GM12878 (cell line): ENCODE results near the gene CSF1R. TPM values are rescaled to one million over a fixed set of nuclear protein-coding genes. Genes with fewer than 3 reads are reported as not detected.

Experiments
- ATAC-seq: fragments of 200-7000 bp; cut with Tn5 transposase; 3 replicates; pipeline ENCODE4 v1.9.1; 2020; ENCODE audit warnings: mild to moderate bottlenecking, moderate library complexity
- BruUV-seq: library from RNA; stranded (reverse); fragments of 400-500 nt; replicated peaks from 2 replicates; lab custom pipeline; 2021; lab: Mats Ljungman, UMichigan
- CTCF ChIA-PET: fragments of 300-600 bp; sonication (Branson Sonifier 250); formaldehyde crosslinking; extraction: SDS; loops from one replicate; lab custom pipeline; 2021; ENCODE audit warnings: inconsistent platforms; lab: Yijun Ruan, JAX
- POLR2A ChIA-PET: fragments of 350-600 bp; formaldehyde crosslinking; extraction: SDS; loops from one replicate; lab custom pipeline; 2021; ENCODE audit warnings: inconsistent platforms; lab: Charles Lee
- RAD21 ChIA-PET: fragments of 300-600 bp; sonication (Branson Sonifier 250); formaldehyde crosslinking; loops from one replicate; lab custom pipeline; 2023; ENCODE audit warnings: antibody characterized with exemption; ENCODE audit not compliant: unreplicated experiment; lab: Charles Lee
- SMC1A ChIA-PET: fragments of 300-600 bp; sonication (Branson Sonifier 250); formaldehyde crosslinking; loops from one replicate; lab custom pipeline; 2023; ENCODE audit not compliant: unreplicated experiment, uncharacterized antibody; lab: Charles Lee
- DNase-seq: peaks from one replicate; pipeline ENCODE4 v3.0.0-alpha.2; 2011; ENCODE audit warnings: low read depth, low spot score
- FAIRE-seq: peaks from 3 replicates; lab custom pipeline; 2011; peaks lifted over from hg19 to GRCh38; lab: Jason Lieb, UNC
- H2AFZ ChIP-seq: 2 replicates; pipeline ENCODE4 v1.6.0; 2011; ENCODE audit warnings: low read depth, low read length, control low read depth; ENCODE audit not compliant: control insufficient read depth
- H3K27ac ChIP-seq: 2 replicates; pipeline ENCODE4 v1.5.1; 2011; ENCODE audit warnings: control low read depth; ENCODE audit not compliant: control insufficient read depth, insufficient read depth
- H3K27me3 ChIP-seq, 2 experiments: replicated peaks in 1 of 2; 2 replicates each; pipeline versions ENCODE4 v1.6.0 to v1.6.1; 2011; ENCODE audit warnings: low read length in 1 of 2; ENCODE audit not compliant: control insufficient read depth in 2 of 2, insufficient read depth in 2 of 2
- H3K36me3 ChIP-seq, 2 experiments: 2 replicates each; pipeline ENCODE4 v1.5.1; 2011; ENCODE audit warnings: low read length in 1 of 2; ENCODE audit not compliant: control insufficient read depth in 2 of 2, insufficient read depth in 2 of 2
- H3K4me1 ChIP-seq: 2 replicates; pipeline ENCODE4 v1.6.1; 2011; ENCODE audit warnings: mild to moderate bottlenecking, low read length, moderate library complexity, mixed read lengths; ENCODE audit not compliant: control insufficient read depth, insufficient read depth
- H3K4me2 ChIP-seq: 2 replicates; pipeline ENCODE4 v1.6.0; 2011; ENCODE audit warnings: control low read depth; ENCODE audit not compliant: control insufficient read depth, insufficient read depth
- H3K4me3 ChIP-seq: fragments of 200-600 bp; sonication (generic); 2 replicates; pipeline ENCODE4 v1.5.1; 2016
- H3K79me2 ChIP-seq: 2 replicates; pipeline ENCODE4 v1.6.0; 2011; ENCODE audit warnings: low read length; ENCODE audit not compliant: control insufficient read depth, insufficient read depth
- H3K9ac ChIP-seq: 2 replicates; pipeline ENCODE4 v1.8.0; 2011; ENCODE audit warnings: low read length, control low read depth, mixed read lengths; ENCODE audit not compliant: control insufficient read depth, insufficient read depth
- H3K9me3 ChIP-seq: replicated peaks from 3 replicates; pipeline ENCODE4 v1.5.1; 2011; ENCODE audit warnings: mild to moderate bottlenecking, low read length; ENCODE audit not compliant: control insufficient read depth, insufficient read depth
- H4K20me1 ChIP-seq: 2 replicates; pipeline ENCODE4 v1.6.0; 2011; ENCODE audit not compliant: control insufficient read depth, insufficient read depth
- CHD1 ChIP-seq: IDR thresholded peaks from 2 replicates; pipeline ENCODE4 v1.6.1; 2012; ENCODE audit warnings: low read depth, low read length, improper control_type of control experiment
- DPF2 ChIP-seq: fragments of 450-650 bp; IDR thresholded peaks from 2 replicates; pipeline ENCODE4 v1.6.1; 2017; ENCODE audit warnings: mild to moderate bottlenecking
- EP300 ChIP-seq, 2 experiments: fragments of 150-350 bp in 1 of 2; IDR thresholded peaks; 2 replicates each; pipeline ENCODE4 v1.6.1; 2011 to 2012; ENCODE audit warnings: low read depth in 2 of 2, low read length in 2 of 2, borderline replicate concordance in 1 of 2, improper control_type of control experiment in 1 of 2, inconsistent platforms in 1 of 2; ENCODE audit not compliant: control insufficient read depth in 1 of 2
- MEF2B ChIP-seq: fragments of 450-650 bp; IDR thresholded peaks from 2 replicates; pipeline ENCODE4 v1.6.1; 2018; ENCODE audit warnings: mild to moderate bottlenecking, moderate library complexity; ENCODE audit not compliant: partially characterized antibody, poor library complexity, severe bottlenecking
- NR2C1 ChIP-seq: fragments of 450-650 bp; IDR thresholded peaks from 2 replicates; pipeline ENCODE4 v1.6.1; 2017; ENCODE audit warnings: antibody characterized with exemption, mild to moderate bottlenecking, moderate library complexity
- NR2C2 ChIP-seq: IDR thresholded peaks from 2 replicates; pipeline ENCODE4 v1.6.1; 2011; ENCODE audit warnings: borderline replicate concordance, low read depth; ENCODE audit not compliant: control insufficient read depth, insufficient read length
- PKNOX1 ChIP-seq: fragments of 450-650 bp; IDR thresholded peaks from 2 replicates; pipeline ENCODE4 v1.6.1; 2016; ENCODE audit warnings: mild to moderate bottlenecking
- RELB ChIP-seq: fragments of 450-650 bp; IDR thresholded peaks from 2 replicates; pipeline ENCODE4 v1.6.1; 2017; ENCODE audit warnings: low read depth, mild to moderate bottlenecking, moderate library complexity
- SP1 ChIP-seq: IDR thresholded peaks from one replicate; pipeline ENCODE4 v1.6.1; 2011; ENCODE audit warnings: low read depth, low read length
- SUZ12 ChIP-seq: fragments of 200-600 bp; sonication (generic); IDR thresholded peaks from one replicate; pipeline ENCODE4 v1.6.1; 2018; ENCODE audit warnings: antibody characterized with exemption, mild to moderate bottlenecking; ENCODE audit not compliant: unreplicated experiment
- YBX1 ChIP-seq: fragments of 450-650 bp; IDR thresholded peaks from 2 replicates; pipeline ENCODE4 v1.6.1; 2016; ENCODE audit warnings: antibody characterized with exemption
- ZNF592 ChIP-seq: fragments of 450-650 bp; IDR thresholded peaks from 2 replicates; pipeline ENCODE4 v1.6.1; 2017; ENCODE audit warnings: mild to moderate bottlenecking, moderate library complexity
- WGBS: methylation state at CpG from one replicate; pipeline ENCODE4 v1.1.6; 2016; ENCODE audit warnings: low lambda C conversion rate; ENCODE audit not compliant: insufficient replicate concordance, insufficient coverage; ENCODE audit errors: missing lambda C conversion rate; 5-methylcytosine and 5-hydroxymethylcytosine counted together
- in situ Hi-C: fragments of 300-500 bp; cut with MboI; formaldehyde crosslinking; loops from 9 replicates; pipeline ENCODE4 v1.14.3; 2018; ENCODE audit warnings: mixed read lengths
- intact Hi-C: fragments of 100-400 bp; cut with micrococcal nuclease; formaldehyde crosslinking; loops from one replicate; pipeline ENCODE4 v1.14.2; 2022; ENCODE audit not compliant: unreplicated experiment
- polyA plus RNA-seq, 11 experiments: library from polyadenylated mRNA; depleted of rRNA in 4 of 11; unstranded in 6 of 11; stranded (reverse) in 5 of 11; fragments of >200 nt; fragmentation: Nextera tagmentation in 4 of 11; fragmentation: Illumina TruSeq in 1 of 11; extraction: Ambion mirVana in 4 of 11; extraction: Trizol in 1 of 11; gene quantifications; 1 replicate in 1 of 11; 2 replicates in 10 of 11; pipeline versions ENCODE4 v1.2.1 to v1.2.3, GENCODE V29; 2011 to 2016; ENCODE audit warnings: inconsistent platforms in 2 of 11, missing spikeins in 2 of 11, low read depth in 1 of 11
- total RNA-seq, 4 experiments: library from RNA; depleted of rRNA in 3 of 4; stranded (reverse); fragments of >200 nt in 3 of 4; fragmentation: Illumina TruSeq in 1 of 4; extraction: Trizol in 1 of 4; gene quantifications; 2 replicates each; pipeline versions ENCODE4 v1.2.1 to v1.2.3, GENCODE V29; 2013 to 2021
- TF ChIP-seq, protein P1 (sequence below): IDR thresholded peaks from 2 replicates; pipeline ENCODE4 v1.6.1; 2012; ENCODE audit warnings: low read length, inconsistent platforms

Gene CSF1R
- total and polyA plus RNA-seq, 10 of the 15 experiments (the other 5 are each of a cell fraction or from before 2014, with no cell fraction given) = 0.35 to 3.6 (median 1.2) TPM

- no TSS peak for BruUV-seq
- no peaks in the 10 kb centered on the region for H3K27me3 ChIP-seq
- H3K4me1 ChIP-seq = no peaks in the 10 kb centered on the region
- ChIA-PET SMC1A (no interaction called here), POLR2A (interaction anchor here (0.6 kb wide), 1 partner anchor 32 kb away, joined by 3 read pairs; no protein-coding TSS in a partner anchor), RAD21 (interaction anchor here (0.9 kb wide), 1 partner anchor 34 kb away, joined by 3 read pairs; no protein-coding TSS in a partner anchor), CTCF (interaction anchor here (1.9 kb wide), 1 partner anchor 92 kb away, joined by 8 read pairs; no protein-coding TSS in a partner anchor)
- no peak overlapping the region for H3K27ac ChIP-seq
- H2AFZ ChIP-seq = no peak overlapping the region
- H4K20me1 ChIP-seq = no peaks in the 10 kb centered on the region
- H3K36me3 ChIP-seq = no peaks in the 10 kb centered on the region
- H3K9ac ChIP-seq = no peak overlapping the region
- no peak overlapping the region for H3K4me3 ChIP-seq
- no peak for FAIRE-seq
- H3K79me2 ChIP-seq = no peaks in the 10 kb centered on the region
- no peaks in the 10 kb centered on the region for H3K9me3 ChIP-seq
- intact Hi-C loops = no loop called here
- TF ChIP-seq DPF2 = no peak
- TF ChIP-seq SUZ12 = no peak
- TF ChIP-seq MEF2B = no peak
- TF ChIP-seq EP300 (IDR thresholded peaks at IDR 0.05; ENCODE audit: borderline replicate concordance in 1 of 2, control insufficient read depth in 1 of 2, low read depth in 2 of 2, low read length in 2 of 2) = no peak
- TF ChIP-seq NR2C1 = no peak
- TF ChIP-seq, protein P1, sequence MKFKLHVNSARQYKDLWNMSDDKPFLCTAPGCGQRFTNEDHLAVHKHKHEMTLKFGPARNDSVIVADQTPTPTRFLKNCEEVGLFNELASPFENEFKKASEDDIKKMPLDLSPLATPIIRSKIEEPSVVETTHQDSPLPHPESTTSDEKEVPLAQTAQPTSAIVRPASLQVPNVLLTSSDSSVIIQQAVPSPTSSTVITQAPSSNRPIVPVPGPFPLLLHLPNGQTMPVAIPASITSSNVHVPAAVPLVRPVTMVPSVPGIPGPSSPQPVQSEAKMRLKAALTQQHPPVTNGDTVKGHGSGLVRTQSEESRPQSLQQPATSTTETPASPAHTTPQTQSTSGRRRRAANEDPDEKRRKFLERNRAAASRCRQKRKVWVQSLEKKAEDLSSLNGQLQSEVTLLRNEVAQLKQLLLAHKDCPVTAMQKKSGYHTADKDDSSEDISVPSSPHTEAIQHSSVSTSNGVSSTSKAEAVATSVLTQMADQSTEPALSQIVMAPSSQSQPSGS = no peak
- no peak for TF ChIP-seq CHD1
- no peak for TF ChIP-seq YBX1
- no peak for TF ChIP-seq SP1
- no peak for TF ChIP-seq ZNF592
- no peak for TF ChIP-seq RELB
- TF ChIP-seq NR2C2 = no peak
- TF ChIP-seq PKNOX1 = no peak
- in situ Hi-C loops = loop anchor here (5.0 kb wide), 1 partner anchor 96 kb away; no protein-coding TSS in a partner anchor
- H3K4me2 ChIP-seq = no peak overlapping the region
- ATAC-seq = no peak
- no peak for DNase-seq
- 28% methylated on average over 10 of the region's 10 CpGs for WGBS
Measured at GRCh38 chr5:150126199-150126920, 40.0 kb upstream of the CSF1R start.
